K562 (cell line): ENCODE measurements around the gene CNTN4. TPM values are rescaled to one million over a fixed set of nuclear protein-coding genes. Genes with fewer than 3 reads are reported as not detected.

Source experiments
- ATAC-seq: fragments of 200-7000 bp; cut with Tn5 transposase; 3 replicates; pipeline ENCODE4 v1.9.1; 2020; ENCODE audit warnings: moderate library complexity
- BruUV-seq: library from RNA; stranded (reverse); fragments of 400-500 nt; replicated peaks from 2 replicates; lab custom pipeline; 2021; lab: Mats Ljungman, UMichigan
- CTCF ChIA-PET: fragments of 300-600 bp; formaldehyde crosslinking; extraction: SDS; loops from one replicate; lab custom pipeline; 2021; ENCODE audit warnings: low intra/inter-chr PET ratio; lab: Yijun Ruan, JAX
- POLR2A ChIA-PET: fragments of 300-600, 350-650 bp; sonication (Branson Sonifier 250); formaldehyde crosslinking; extraction: SDS; loops from one replicate; lab custom pipeline; 2021; ENCODE audit warnings: antibody characterized with exemption, inconsistent platforms; lab: Yijun Ruan, JAX
- DNase-seq, 4 experiments: peaks; one replicate each; pipeline versions ENCODE4 v3.0.0 to v3.0.0-alpha.2; 2011 to 2018; ENCODE audit warnings: low spot score in 3 of 4, mixed read lengths in 3 of 4; ENCODE audit errors: extremely low read depth in 1 of 4
- FAIRE-seq: peaks from 2 replicates; lab custom pipeline; 2011; peaks lifted over from hg19 to GRCh38; lab: Jason Lieb, UNC
- H2AFZ ChIP-seq: 2 replicates; pipeline ENCODE4 v1.6.0; 2011; ENCODE audit warnings: low read depth, low read length, control low read depth, inconsistent platforms
- H3K27ac ChIP-seq: fragments of 200-600 bp; 3 replicates; pipeline ENCODE4 v1.8.0; 2011; ENCODE audit warnings: low read depth, mild to moderate bottlenecking, control low read depth, inconsistent platforms, low read length, moderate library complexity, mixed read lengths; ENCODE audit errors: extremely low read depth
- H3K27me3 ChIP-seq, 2 experiments: fragments of 300-600 bp in 1 of 2; 2 replicates in 1 of 2; 3 replicates in 1 of 2; pipeline versions ENCODE4 v1.6.0 to v1.8.0; 2011; ENCODE audit warnings: inconsistent platforms in 2 of 2, low read length in 2 of 2, mild to moderate bottlenecking in 1 of 2, mixed read lengths in 1 of 2, moderate library complexity in 1 of 2; ENCODE audit not compliant: control insufficient read depth in 2 of 2, insufficient read depth in 2 of 2
- H3K36me3 ChIP-seq: fragments of 300-600 bp; 3 replicates; pipeline ENCODE4 v1.8.0; 2011; ENCODE audit warnings: mild to moderate bottlenecking, low read length, inconsistent platforms; ENCODE audit not compliant: control insufficient read depth, insufficient read depth
- H3K4me1 ChIP-seq, 2 experiments: fragments of 200-600 bp in 1 of 2; replicated peaks in 1 of 2; 2 replicates in 1 of 2; 3 replicates in 1 of 2; pipeline versions ENCODE4 v1.5.1 to v1.8.0; 2011; ENCODE audit warnings: inconsistent platforms in 2 of 2, low read length in 2 of 2, mild to moderate bottlenecking in 1 of 2, mixed read lengths in 1 of 2, moderate library complexity in 1 of 2; ENCODE audit not compliant: control insufficient read depth in 2 of 2, insufficient read depth in 2 of 2
- H3K4me2 ChIP-seq: 2 replicates; pipeline ENCODE4 v1.6.1; 2011; ENCODE audit warnings: low read length, control low read depth, inconsistent platforms, mixed read lengths; ENCODE audit not compliant: insufficient read depth
- H3K4me3 ChIP-seq: fragments of 200-600 bp; sonication (generic), shearing (Covaris generic); 2 replicates; pipeline ENCODE4 v1.5.1; 2016; ENCODE audit warnings: control low read depth, inconsistent platforms
- H3K79me2 ChIP-seq: fragments of 200-600 bp; 3 replicates; pipeline ENCODE4 v1.8.0; 2011; ENCODE audit warnings: low read length, inconsistent platforms; ENCODE audit not compliant: control insufficient read depth, insufficient read depth
- H3K9ac ChIP-seq, 2 experiments: 2 replicates each; pipeline versions ENCODE4 v1.6.0 to v1.6.1; 2011; ENCODE audit warnings: low read depth in 2 of 2, low read length in 2 of 2, control low read depth in 1 of 2, inconsistent platforms in 1 of 2, mild to moderate bottlenecking in 1 of 2, mixed read lengths in 1 of 2; ENCODE audit not compliant: insufficient read depth in 1 of 2
- H3K9me1 ChIP-seq: one replicate; pipeline ENCODE4 v1.6.0; 2011; ENCODE audit warnings: inconsistent platforms, mild to moderate bottlenecking, low read length, moderate library complexity; ENCODE audit not compliant: control insufficient read depth, insufficient read depth
- H3K9me3 ChIP-seq: replicated peaks from 2 replicates; pipeline ENCODE4 v1.5.1; 2011; ENCODE audit warnings: low read depth, low read length, inconsistent platforms; ENCODE audit not compliant: control insufficient read depth, insufficient read depth
- H4K20me1 ChIP-seq: replicated peaks from 2 replicates; pipeline ENCODE4 v1.6.1; 2011; ENCODE audit warnings: low read length, inconsistent platforms, mixed read lengths; ENCODE audit not compliant: control insufficient read depth, insufficient read depth
- DPF2 ChIP-seq: fragments of 450-650 bp; IDR thresholded peaks from 2 replicates; pipeline ENCODE4 v1.6.1; 2016
- ERF ChIP-seq: fragments of 450-650 bp; formaldehyde crosslinking; IDR thresholded peaks from 2 replicates; pipeline ENCODE4 v1.4.0; 2020; ENCODE audit warnings: mild to moderate bottlenecking, mixed read lengths
- ESRRB ChIP-seq: fragments of 250-450 bp; sonication (Bioruptor Pico); IDR thresholded peaks from 2 replicates; pipeline ENCODE4 v1.5.0; 2020; ENCODE audit warnings: mild to moderate bottlenecking, moderate library complexity, borderline replicate concordance
- HIVEP1 ChIP-seq: fragments of 250-450 bp; sonication (Bioruptor Pico); IDR thresholded peaks from 2 replicates; pipeline ENCODE4 v1.4.0; 2020; ENCODE audit warnings: mild to moderate bottlenecking
- KDM5B ChIP-seq: fragments of 200-600 bp; sonication (generic); IDR thresholded peaks from 2 replicates; pipeline ENCODE4 v1.6.1; 2012; ENCODE audit warnings: low read depth, mild to moderate bottlenecking, moderate library complexity, low read length, control low read depth, inconsistent platforms; ENCODE audit not compliant: insufficient replicate concordance
- TAF1 ChIP-seq: IDR thresholded peaks from 2 replicates; pipeline ENCODE4 v1.6.1; 2011; ENCODE audit warnings: mild to moderate bottlenecking, low read length, moderate library complexity; ENCODE audit not compliant: insufficient read depth, control insufficient read depth, severe bottlenecking; ENCODE audit errors: extremely low read depth
- ZNF444 ChIP-seq: fragments of 250-450 bp; sonication (Bioruptor Pico); IDR thresholded peaks from 2 replicates; pipeline ENCODE4 v1.4.0; 2020; ENCODE audit warnings: mild to moderate bottlenecking, moderate library complexity
- ZNF507 ChIP-seq: conservative IDR thresholded peaks from 2 replicates; pipeline ENCODE4 v1.6.1; 2017; ENCODE audit warnings: missing genetic modification characterization, missing compliant biosample characterization
- ZNF57 ChIP-seq: fragments of 450-650 bp; formaldehyde crosslinking; IDR thresholded peaks from 2 replicates; pipeline ENCODE4 v1.4.0; 2020; ENCODE audit warnings: mild to moderate bottlenecking, moderate library complexity
- ZNF584 ChIP-seq: fragments of 200-800 bp; sonication (Bioruptor generic); IDR thresholded peaks from 2 replicates; pipeline ENCODE4 v1.6.1; 2016; ENCODE audit warnings: low read depth, mild to moderate bottlenecking, missing genetic modification characterization, missing compliant biosample characterization
- ZNF830 ChIP-seq: fragments of 250-450 bp; sonication (Bioruptor Pico); IDR thresholded peaks from 2 replicates; pipeline ENCODE4 v1.5.0; 2021; ENCODE audit warnings: mild to moderate bottlenecking
- WGBS: fragments of 100-300 bp; shearing (Covaris generic); methylation state at CpG from one replicate; pipeline ENCODE4 v1.1.6; 2016; ENCODE audit warnings: low coverage, mixed read lengths; ENCODE audit not compliant: insufficient coverage; ENCODE audit errors: missing lambda C conversion rate; 5-methylcytosine and 5-hydroxymethylcytosine counted together
- in situ Hi-C: fragments of 300-500 bp; cut with MboI; formaldehyde crosslinking; loops from 4 replicates; pipeline ENCODE4 v1.15.0; 2018; ENCODE audit warnings: inconsistent platforms, mixed read lengths
- intact Hi-C: fragments of 100-400 bp; cut with micrococcal nuclease; formaldehyde crosslinking; loops from 2 replicates; pipeline ENCODE4 v1.14.2; 2022
- polyA plus RNA-seq, 8 experiments: library from polyadenylated mRNA; depleted of rRNA in 4 of 8; stranded (reverse) in 5 of 8; unstranded in 3 of 8; fragments of >200 nt; fragmentation: Nextera tagmentation in 2 of 8; fragmentation: Illumina TruSeq in 1 of 8; extraction: Ambion mirVana in 2 of 8; extraction: Trizol in 1 of 8; gene quantifications; 2 replicates each; pipeline versions ENCODE4 v1.2.1 to v1.2.3, GENCODE V29; 2011 to 2014; ENCODE audit warnings: inconsistent platforms in 1 of 8, missing spikeins in 1 of 8
- total RNA-seq, 7 experiments: library from RNA; depleted of rRNA in 6 of 7; stranded (reverse); fragments of >200 nt in 6 of 7; fragmentation: Illumina TruSeq in 2 of 7; extraction: Trizol in 2 of 7; gene quantifications; 2 replicates each; pipeline versions ENCODE4 v1.2.1 to v1.2.3, GENCODE V29; 2011 to 2021; ENCODE audit warnings: low replicate concordance in 1 of 7
- TF ChIP-seq, protein P1 (sequence below), 3 experiments: fragments of 200-800 bp in 1 of 3; fragments of 250-450 bp in 1 of 3; fragments of 450-650 bp in 1 of 3; sonication (Bioruptor Pico) in 1 of 3; sonication (Bioruptor generic) in 1 of 3; formaldehyde crosslinking in 1 of 3; IDR thresholded peaks; 2 replicates each; pipeline versions ENCODE4 v1.6.1 to v1.8.0; 2016 to 2022; ENCODE audit warnings: mild to moderate bottlenecking in 2 of 3, missing genetic modification characterization in 2 of 3, missing compliant biosample characterization in 1 of 3, moderate library complexity in 1 of 3
- TF ChIP-seq, protein P2 (sequence below): sonication (generic); formaldehyde crosslinking; IDR thresholded peaks from 2 replicates; pipeline ENCODE4 v1.8.1; 2023; ENCODE audit warnings: mild to moderate bottlenecking, missing genetic modification reagents
- TF ChIP-seq, protein P3 (sequence below): fragments of 450-650 bp; formaldehyde crosslinking; IDR thresholded peaks from 2 replicates; pipeline ENCODE4 v1.4.0; 2020; ENCODE audit warnings: mild to moderate bottlenecking

The CNTN4 gene
- total and polyA plus RNA-seq, 9 of the 15 experiments (the other 6 are each of a cell fraction or from before 2014, with no cell fraction given), result not detected

DNA sequence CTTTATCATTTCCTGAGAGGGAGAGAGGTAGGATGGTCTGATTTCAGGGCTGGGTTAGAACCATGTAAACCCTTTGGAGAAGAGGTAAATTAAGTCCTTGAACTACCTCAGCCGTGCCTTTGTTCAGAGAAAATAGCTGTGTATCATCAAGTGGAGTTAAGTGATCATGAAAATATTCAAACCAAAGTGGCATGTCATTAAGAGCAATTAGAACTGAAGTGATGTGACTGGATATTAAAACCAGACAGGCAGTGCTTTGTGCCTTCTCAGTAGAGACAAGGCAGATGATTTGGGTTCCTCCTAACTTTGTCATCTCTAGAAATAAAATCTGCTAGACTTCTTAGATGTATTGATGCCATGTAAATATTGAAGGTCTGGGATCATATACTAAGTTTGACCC, 840.0 kb downstream of the CNTN4 start:
- no TSS peak for BruUV-seq
- Histone ChIP-seq H3K27ac (no peak overlapping the region), H3K79me2 (no peaks in the 10 kb centered on the region), H3K36me3 (no peaks in the 10 kb centered on the region), H2AFZ (no peak overlapping the region), H3K9ac (no peak overlapping the region), H3K27me3 (no peaks in the 10 kb centered on the region), H4K20me1 (no peaks in the 10 kb centered on the region), H3K9me1 (no peaks in the 10 kb centered on the region), H3K4me1 (no peaks in the 10 kb centered on the region), H3K4me2 (no peak overlapping the region), H3K9me3 (no peaks in the 10 kb centered on the region), H3K4me3 (no peak overlapping the region)
- intact Hi-C loops (no loop called here), in situ Hi-C loops (no loop called here)
- DNase-seq, result no peak
- TF ChIP-seq ZNF57 (CRISPR knock-in tag) (no peak), KDM5B (no peak), ZNF830 (no peak), ZNF507 (tag) (no peak), ERF (CRISPR knock-in tag) (no peak), HIVEP1 (CRISPR knock-in tag) (no peak), ZNF584 (CRISPR knock-in tag) (no peak), TAF1 (no peak), ZNF444 (CRISPR knock-in tag) (no peak), DPF2 (no peak), ESRRB (no peak)
- TF ChIP-seq, protein P1, sequence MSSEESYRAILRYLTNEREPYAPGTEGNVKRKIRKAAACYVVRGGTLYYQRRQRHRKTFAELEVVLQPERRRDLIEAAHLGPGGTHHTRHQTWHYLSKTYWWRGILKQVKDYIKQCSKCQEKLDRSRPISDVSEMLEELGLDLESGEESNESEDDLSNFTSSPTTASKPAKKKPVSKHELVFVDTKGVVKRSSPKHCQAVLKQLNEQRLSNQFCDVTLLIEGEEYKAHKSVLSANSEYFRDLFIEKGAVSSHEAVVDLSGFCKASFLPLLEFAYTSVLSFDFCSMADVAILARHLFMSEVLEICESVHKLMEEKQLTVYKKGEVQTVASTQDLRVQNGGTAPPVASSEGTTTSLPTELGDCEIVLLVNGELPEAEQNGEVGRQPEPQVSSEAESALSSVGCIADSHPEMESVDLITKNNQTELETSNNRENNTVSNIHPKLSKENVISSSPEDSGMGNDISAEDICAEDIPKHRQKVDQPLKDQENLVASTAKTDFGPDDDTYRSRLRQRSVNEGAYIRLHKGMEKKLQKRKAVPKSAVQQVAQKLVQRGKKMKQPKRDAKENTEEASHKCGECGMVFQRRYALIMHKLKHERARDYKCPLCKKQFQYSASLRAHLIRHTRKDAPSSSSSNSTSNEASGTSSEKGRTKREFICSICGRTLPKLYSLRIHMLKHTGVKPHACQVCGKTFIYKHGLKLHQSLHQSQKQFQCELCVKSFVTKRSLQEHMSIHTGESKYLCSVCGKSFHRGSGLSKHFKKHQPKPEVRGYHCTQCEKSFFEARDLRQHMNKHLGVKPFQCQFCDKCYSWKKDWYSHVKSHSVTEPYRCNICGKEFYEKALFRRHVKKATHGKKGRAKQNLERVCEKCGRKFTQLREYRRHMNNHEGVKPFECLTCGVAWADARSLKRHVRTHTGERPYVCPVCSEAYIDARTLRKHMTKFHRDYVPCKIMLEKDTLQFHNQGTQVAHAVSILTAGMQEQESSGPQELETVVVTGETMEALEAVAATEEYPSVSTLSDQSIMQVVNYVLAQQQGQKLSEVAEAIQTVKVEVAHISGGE (CRISPR knock-in tag; IDR thresholded peaks at IDR 0.05), result no peak
- TF ChIP-seq, protein P2, sequence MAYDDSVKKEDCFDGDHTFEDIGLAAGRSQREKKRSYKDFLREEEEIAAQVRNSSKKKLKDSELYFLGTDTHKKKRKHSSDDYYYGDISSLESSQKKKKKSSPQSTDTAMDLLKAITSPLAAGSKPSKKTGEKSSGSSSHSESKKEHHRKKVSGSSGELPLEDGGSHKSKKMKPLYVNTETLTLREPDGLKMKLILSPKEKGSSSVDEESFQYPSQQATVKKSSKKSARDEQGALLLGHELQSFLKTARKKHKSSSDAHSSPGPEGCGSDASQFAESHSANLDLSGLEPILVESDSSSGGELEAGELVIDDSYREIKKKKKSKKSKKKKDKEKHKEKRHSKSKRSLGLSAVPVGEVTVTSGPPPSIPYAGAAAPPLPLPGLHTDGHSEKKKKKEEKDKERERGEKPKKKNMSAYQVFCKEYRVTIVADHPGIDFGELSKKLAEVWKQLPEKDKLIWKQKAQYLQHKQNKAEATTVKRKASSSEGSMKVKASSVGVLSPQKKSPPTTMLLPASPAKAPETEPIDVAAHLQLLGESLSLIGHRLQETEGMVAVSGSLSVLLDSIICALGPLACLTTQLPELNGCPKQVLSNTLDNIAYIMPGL (CRISPR knock-in tag), result no peak
- TF ChIP-seq, protein P3, sequence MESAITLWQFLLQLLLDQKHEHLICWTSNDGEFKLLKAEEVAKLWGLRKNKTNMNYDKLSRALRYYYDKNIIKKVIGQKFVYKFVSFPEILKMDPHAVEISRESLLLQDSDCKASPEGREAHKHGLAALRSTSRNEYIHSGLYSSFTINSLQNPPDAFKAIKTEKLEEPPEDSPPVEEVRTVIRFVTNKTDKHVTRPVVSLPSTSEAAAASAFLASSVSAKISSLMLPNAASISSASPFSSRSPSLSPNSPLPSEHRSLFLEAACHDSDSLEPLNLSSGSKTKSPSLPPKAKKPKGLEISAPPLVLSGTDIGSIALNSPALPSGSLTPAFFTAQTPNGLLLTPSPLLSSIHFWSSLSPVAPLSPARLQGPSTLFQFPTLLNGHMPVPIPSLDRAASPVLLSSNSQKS, result no peak
- POLR2A ChIA-PET, result no interaction called here
- whole genome bisulfite sequencing, result 0% methylated on average over 1 of the region's 1 CpG
- FAIRE-seq, result no peak
- CTCF ChIA-PET, result no interaction called here
- no peak for ATAC-seq
